Tibial artery (tissue), 4 donors: ENCODE data around the gene NOTCH4.
"Not testable (repeated sequence)": the region's sequence is repeated elsewhere in the genome, so short reads cannot be mapped to it uniquely, and the experiment has no call there.

Experiments
- DNase-seq, 2 donors: peaks; one replicate each; pipeline ENCODE4 v3.0.0-alpha.2; 2019
- H3K27ac ChIP-seq, 2 donors: fragments of 200-600 bp; sonication (generic) in 1 of 2; 1 replicate in 1 of 2; 2 replicates in 1 of 2; pipeline ENCODE4 v1.5.1; 2018 to 2019; ENCODE audit warnings: mild to moderate bottlenecking in 1 of 2
- H3K27me3 ChIP-seq, 2 donors: fragments of 200-600 bp; sonication (generic) in 1 of 2; one replicate each; pipeline versions ENCODE4 v1.5.1 to v1.6.0; 2016 to 2019
- H3K36me3 ChIP-seq, 3 donors: fragments of 200-600 bp; sonication (generic) in 2 of 3; one replicate each; pipeline ENCODE4 v1.5.1; 2016 to 2019; ENCODE audit warnings: mild to moderate bottlenecking in 2 of 3
- H3K4me1 ChIP-seq, 4 donors: fragments of 200-600 bp; sonication (generic) in 2 of 4; 1 replicate in 3 of 4; 2 replicates in 1 of 4; pipeline ENCODE4 v1.5.1; 2016 to 2019
- H3K4me3 ChIP-seq, 2 donors: fragments of 200-600 bp; sonication (generic) in 1 of 2; 1 replicate in 1 of 2; 2 replicates in 1 of 2; pipeline ENCODE4 v1.5.1; 2018 to 2019; ENCODE audit warnings: mild to moderate bottlenecking in 2 of 2
- H3K9me3 ChIP-seq, 3 donors: fragments of 200-600 bp; sonication (generic) in 1 of 3; one replicate each; pipeline ENCODE4 v1.5.1; 2016 to 2019
- CTCF ChIP-seq, 2 experiments: fragments of 200-600 bp in 1 of 2; fragments of 450-650 bp in 1 of 2; IDR thresholded peaks; one replicate each; pipeline ENCODE4 v1.5.1; 2017 to 2019; ENCODE audit warnings: antibody characterized with exemption in 2 of 2, mild to moderate bottlenecking in 1 of 2, moderate library complexity in 1 of 2
- intact Hi-C: fragments of 100-400 bp; cut with DNase I; formaldehyde crosslinking; loops from one replicate; pipeline ENCODE4 v1.15.0; 2023; ENCODE audit warnings: low total_unique reads

NOTCH4 gene

DNA sequence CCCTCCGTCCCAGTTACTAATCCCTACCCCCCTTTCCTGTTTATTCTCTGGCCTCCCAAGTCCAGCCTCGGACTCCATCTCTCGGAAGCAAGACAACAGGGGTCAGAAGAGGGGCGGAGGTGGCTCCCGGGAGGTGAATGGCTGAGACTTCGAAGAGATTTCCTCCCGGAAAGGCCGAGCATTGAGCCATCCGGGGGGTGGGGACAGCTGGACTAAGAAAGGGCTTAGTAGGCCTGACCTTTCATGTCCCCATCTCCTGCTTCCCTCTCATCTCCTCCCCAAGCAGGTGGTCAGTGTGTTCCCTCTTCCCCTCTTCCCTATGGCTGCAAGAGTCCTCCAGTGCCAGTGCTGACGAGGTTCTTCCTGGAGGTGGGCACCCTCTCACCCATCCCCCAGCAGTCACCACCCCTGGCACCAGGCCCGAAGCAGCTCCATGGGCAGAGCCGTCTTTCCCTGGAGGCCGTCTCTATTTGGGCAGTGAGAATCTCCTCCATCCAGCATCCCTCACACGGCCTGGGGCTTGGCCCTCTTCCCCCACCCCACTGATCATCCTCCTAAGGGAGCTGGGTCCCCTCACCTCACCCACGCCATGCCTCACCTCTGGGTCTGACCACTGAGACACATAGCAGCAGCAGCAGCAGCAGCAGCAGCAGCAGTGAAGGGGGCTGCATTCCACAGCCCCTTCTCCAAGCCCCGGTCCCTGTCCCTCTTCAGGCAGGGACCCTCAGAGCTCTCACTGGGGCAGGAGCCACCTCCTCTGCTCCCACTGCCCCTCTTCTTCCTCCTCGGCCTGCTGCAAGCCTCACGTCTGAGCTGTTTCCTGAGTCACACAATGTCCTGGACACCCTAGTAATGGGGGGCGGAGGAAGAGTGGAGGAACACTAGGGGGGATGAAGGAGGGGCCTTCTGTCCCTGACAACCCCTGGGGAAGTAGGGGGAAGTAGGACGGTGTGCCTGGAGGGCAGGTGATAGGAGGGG, at the start of gene NOTCH4:
TSS of gene NOTCH4 (minus strand) at position 810 of the 978 bp plus-strand sequence. CDS start at position 671, 139 bp downstream.
- Histone ChIP-seq H3K4me3 (no peak within 1 kb of the TSS), H3K36me3 (no peaks in the 10 kb centered on the region), H3K27me3 (peaks cover 0 to 25% of the 10 kb centered on the region in 2 donors), H3K4me1 (no peaks in the 10 kb centered on the region), H3K27ac (no peak within 1 kb of the TSS), H3K9me3 (no peaks in the 10 kb centered on the region)
- no peak for TF ChIP-seq CTCF (IDR thresholded peaks at IDR 0.05)
- DNase-seq = peak in 1 of 2 donors; percentile 51
- intact Hi-C loops = no loop called here

DNA sequence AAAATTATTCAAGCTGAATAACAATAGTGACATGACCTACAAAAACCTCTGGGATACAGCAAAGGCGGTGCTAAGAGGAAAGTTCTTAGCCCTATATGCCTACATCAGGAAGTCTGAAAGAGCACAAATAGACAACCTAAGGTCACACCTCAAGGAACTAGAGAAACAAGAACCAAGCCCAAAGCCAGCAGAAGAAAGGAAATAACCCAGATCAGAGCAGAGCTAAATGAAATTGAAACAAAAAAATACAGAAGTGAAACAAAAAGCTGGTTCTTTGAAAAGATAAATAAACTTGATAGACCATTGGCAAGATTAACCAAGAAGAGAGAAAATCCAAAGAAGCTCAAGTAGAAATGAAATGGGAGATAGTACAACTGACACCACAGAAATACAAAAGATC, 47.6 kb upstream of the NOTCH4 start:
- no peaks in the 10 kb centered on the region for H3K4me1 ChIP-seq
- intact Hi-C loops = no loop called here
- no peaks in the 10 kb centered on the region for H3K27me3 ChIP-seq
- no peak overlapping the region for H3K4me3 ChIP-seq
- no peak overlapping the region for H3K27ac ChIP-seq
- H3K36me3 ChIP-seq = no peaks in the 10 kb centered on the region
- H3K9me3 ChIP-seq = no peaks in the 10 kb centered on the region
- DNase-seq = no peak
- TF ChIP-seq CTCF (IDR thresholded peaks at IDR 0.05) = no peak

DNA sequence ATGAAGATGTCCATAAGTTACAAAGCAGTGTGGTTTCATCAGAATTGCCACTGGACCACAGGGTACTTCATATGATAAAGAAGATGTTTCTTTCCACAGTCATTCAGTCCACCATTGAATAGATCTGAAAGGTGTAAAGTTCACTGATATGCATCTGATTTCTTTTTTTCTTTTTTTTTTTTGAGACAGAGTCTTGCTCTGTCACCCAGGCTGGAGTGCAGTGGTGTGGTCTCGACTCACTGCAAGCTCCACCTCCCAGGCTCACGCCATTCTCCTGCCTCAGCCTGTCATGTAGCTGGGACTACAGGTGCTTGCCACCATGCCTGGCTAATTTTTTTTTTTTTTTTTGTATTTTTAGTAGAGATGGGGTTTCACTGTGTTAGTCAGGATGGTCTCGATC, 44.6 kb upstream of the NOTCH4 start:
- H3K9me3 ChIP-seq, H3K27me3 ChIP-seq, H3K4me1 ChIP-seq, H3K27ac ChIP-seq, H3K36me3 ChIP-seq, intact Hi-C loops, H3K4me3 ChIP-seq, DNase-seq: not testable (repeated sequence)

GRCh38 chr6:32267035-32267434, 43.2 kb upstream of the NOTCH4 start:
- Histone ChIP-seq H3K4me3 (no peak overlapping the region), H3K4me1 (no peaks in the 10 kb centered on the region)
- intact Hi-C loops = no loop called here

GRCh38 chr6:32257262-32257661, 33.4 kb upstream of the NOTCH4 start:
- H3K4me3 ChIP-seq, H3K9me3 ChIP-seq, H3K27ac ChIP-seq, DNase-seq, H3K36me3 ChIP-seq, H3K27me3 ChIP-seq, intact Hi-C loops: not testable (repeated sequence)
- H3K4me1 ChIP-seq = peaks cover 0 to 14% (median 10%) of the 10 kb centered on the region in 4 donors

More at GRCh38 chr6:32267035-32267434, 43.2 kb upstream of the NOTCH4 start:
- no peaks in the 10 kb centered on the region for H3K36me3 ChIP-seq
- H3K9me3 ChIP-seq = no peaks in the 10 kb centered on the region
- TF ChIP-seq CTCF (IDR thresholded peaks at IDR 0.05) = no peak
- H3K27me3 ChIP-seq = peaks cover 0 to 2% of the 10 kb centered on the region in 2 donors
- no peak overlapping the region for H3K27ac ChIP-seq
- DNase-seq = no peak

DNA sequence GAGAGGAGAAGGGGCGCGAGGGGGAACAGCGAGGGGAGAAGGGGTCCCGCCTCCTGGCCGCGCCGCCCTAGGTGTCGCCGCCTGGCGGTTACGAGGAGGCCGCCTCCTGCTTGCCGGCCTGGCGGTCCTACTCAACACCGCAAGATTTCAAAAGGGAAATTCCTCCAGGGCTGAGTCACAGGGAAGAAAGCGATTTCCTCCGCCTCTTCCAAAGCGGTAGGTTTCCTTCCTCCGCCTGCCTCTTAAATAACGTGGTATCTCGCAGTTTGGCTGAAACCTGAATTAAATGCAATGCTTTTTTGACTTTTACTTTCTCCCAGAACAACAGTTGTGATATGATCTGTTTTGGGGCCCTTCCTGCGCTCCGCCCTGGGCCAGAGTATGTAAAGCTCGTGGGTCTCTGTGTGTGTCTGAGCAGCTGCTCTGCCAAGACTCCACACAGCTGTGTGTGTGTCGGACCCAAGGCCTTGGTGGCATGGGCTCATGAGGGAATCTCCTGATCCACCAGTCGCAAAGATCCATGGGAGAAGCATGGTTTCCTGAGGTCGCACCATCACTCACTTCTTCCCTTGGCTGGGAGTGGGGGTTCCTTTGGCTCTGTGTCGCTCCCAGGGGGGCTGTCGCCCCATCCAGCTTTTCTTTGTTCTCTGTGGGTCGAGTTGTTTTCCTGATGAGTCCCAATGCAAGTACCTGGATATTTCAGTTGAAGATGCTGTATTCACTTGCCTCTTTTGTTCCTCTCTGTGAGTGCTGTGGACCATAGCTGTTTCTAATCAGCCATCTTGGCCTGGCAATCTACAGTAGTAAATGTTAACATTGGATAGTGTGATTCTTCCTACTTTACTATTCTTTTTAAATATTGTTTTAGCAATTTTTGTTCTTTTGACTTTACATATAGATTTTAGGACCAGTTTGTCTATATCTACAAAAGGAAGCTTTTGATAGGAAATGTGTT, 31.6 kb upstream of the NOTCH4 start:
- Histone ChIP-seq H3K4me1 (peaks cover 0 to 14% (median 10%) of the 10 kb centered on the region in 4 donors), H3K27ac (peak overlapping the region; percentile 57 to 61), H3K27me3 (no peaks in the 10 kb centered on the region), H3K36me3 (no peaks in the 10 kb centered on the region), H3K4me3 (peak overlapping the region; percentile 38 to 51), H3K9me3 (no peaks in the 10 kb centered on the region)
- intact Hi-C loops = no loop called here
- peak; percentile 38 to 71 for TF ChIP-seq CTCF (IDR thresholded peaks at IDR 0.05)
- peak; percentile 52 to 81 for DNase-seq
